ENCODE measurements around the gene LNX1. TPM values are rescaled to one million over a fixed set of nuclear protein-coding genes. Genes with fewer than 3 reads are reported as not detected.

Gene LNX1
- total and polyA plus RNA-seq, 2 of the 13 experiments (the other 11 are each of a cell fraction or from before 2014, with no cell fraction given) = 0.49 TPM

- no peaks in the 10 kb centered on the region for H3K9me3 ChIP-seq (ENCODE audit: low read length)
- H3K27ac ChIP-seq (ENCODE audit: extremely low read length, insufficient read depth, low read length) = no peak overlapping the region
- ChIA-PET POLR2A (no interaction called here), CTCF (ENCODE audit: low intra/inter-chr PET ratio, low total read pairs) (no interaction called here)
- TF ChIP-seq POGK (CRISPR knock-in tag; conservative IDR thresholded peaks at IDR 0.05) (no peak), ZBTB20 (CRISPR knock-in tag; IDR thresholded peaks at IDR 0.05; ENCODE audit: borderline replicate concordance, low read depth) (no peak), TBX3 (IDR thresholded peaks at IDR 0.05; ENCODE audit: borderline replicate concordance) (no peak), ARNT2 (CRISPR knock-in tag; IDR thresholded peaks at IDR 0.05; ENCODE audit: low read depth) (no peak), ELF4 (CRISPR knock-in tag; IDR thresholded peaks at IDR 0.05; ENCODE audit: borderline replicate concordance) (no peak), ZNF18 (CRISPR knock-in tag; IDR thresholded peaks at IDR 0.05; ENCODE audit: insufficient replicate concordance) (no peak), ZNF44 (CRISPR knock-in tag; IDR thresholded peaks at IDR 0.05) (no peak), ZNF704 (CRISPR knock-in tag; IDR thresholded peaks at IDR 0.05; ENCODE audit: borderline replicate concordance) (no peak), TBP (CRISPR knock-in tag; IDR thresholded peaks at IDR 0.05) (no peak), FOXK2 (IDR thresholded peaks at IDR 0.05) (no peak), JUND (CRISPR knock-in tag; IDR thresholded peaks at IDR 0.05) (no peak), ZNF773 (CRISPR knock-in tag; IDR thresholded peaks at IDR 0.05; ENCODE audit: borderline replicate concordance) (no peak), ZBTB37 (CRISPR knock-in tag; IDR thresholded peaks at IDR 0.05) (no peak), ZNF431 (CRISPR knock-in tag; IDR thresholded peaks at IDR 0.05; ENCODE audit: borderline replicate concordance, low read depth) (no peak)
- TF ChIP-seq, protein P1, sequence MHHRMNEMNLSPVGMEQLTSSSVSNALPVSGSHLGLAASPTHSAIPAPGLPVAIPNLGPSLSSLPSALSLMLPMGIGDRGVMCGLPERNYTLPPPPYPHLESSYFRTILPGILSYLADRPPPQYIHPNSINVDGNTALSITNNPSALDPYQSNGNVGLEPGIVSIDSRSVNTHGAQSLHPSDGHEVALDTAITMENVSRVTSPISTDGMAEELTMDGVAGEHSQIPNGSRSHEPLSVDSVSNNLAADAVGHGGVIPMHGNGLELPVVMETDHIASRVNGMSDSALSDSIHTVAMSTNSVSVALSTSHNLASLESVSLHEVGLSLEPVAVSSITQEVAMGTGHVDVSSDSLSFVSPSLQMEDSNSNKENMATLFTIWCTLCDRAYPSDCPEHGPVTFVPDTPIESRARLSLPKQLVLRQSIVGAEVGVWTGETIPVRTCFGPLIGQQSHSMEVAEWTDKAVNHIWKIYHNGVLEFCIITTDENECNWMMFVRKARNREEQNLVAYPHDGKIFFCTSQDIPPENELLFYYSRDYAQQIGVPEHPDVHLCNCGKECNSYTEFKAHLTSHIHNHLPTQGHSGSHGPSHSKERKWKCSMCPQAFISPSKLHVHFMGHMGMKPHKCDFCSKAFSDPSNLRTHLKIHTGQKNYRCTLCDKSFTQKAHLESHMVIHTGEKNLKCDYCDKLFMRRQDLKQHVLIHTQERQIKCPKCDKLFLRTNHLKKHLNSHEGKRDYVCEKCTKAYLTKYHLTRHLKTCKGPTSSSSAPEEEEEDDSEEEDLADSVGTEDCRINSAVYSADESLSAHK (CRISPR knock-in tag; IDR thresholded peaks at IDR 0.05; ENCODE audit: borderline replicate concordance) = no peak
- in situ Hi-C loops (cut with HindIII; ENCODE audit: extremely low pct_ligation_motif_present, low pct_unique_long_range_greater_than_20kb) = loop anchor here (25.0 kb wide), 1 partner anchor 748 kb away; the partner anchor contains the start of gene PDGFRA
- no peak for DNase-seq (ENCODE audit: low spot score)
- 0 out of 5 replicates have a peak, but pooled peaks cover 0 to 4% of the 10 kb centered on the region in 2 experiments for H3K27me3 ChIP-seq (ENCODE audit: control insufficient read depth in 1 of 2, insufficient read depth in 2 of 2, low read length in 2 of 2)
- no peaks in the 10 kb centered on the region for H3K79me2 ChIP-seq (ENCODE audit: insufficient read depth, low read length)
- H3K36me3 ChIP-seq (replicated peaks in 1 of 2; ENCODE audit: control insufficient read depth in 1 of 2, insufficient read depth in 2 of 2, low read length in 2 of 2) = no peaks in the 10 kb centered on the region
- no peaks in the 10 kb centered on the region for H3K4me1 ChIP-seq (ENCODE audit: insufficient read depth, low read length)
- BruUV-seq (replicated peaks) = no TSS peak
- no peaks in the 10 kb centered on the region for H4K20me1 ChIP-seq (ENCODE audit: insufficient read depth, low read length)
- intact Hi-C loops (cut with micrococcal nuclease; ENCODE audit: unreplicated experiment) = no loop called here
- H3K4me3 ChIP-seq (replicated peaks in 1 of 3; ENCODE audit: insufficient read depth in 1 of 3, low read depth in 2 of 3, low read length in 3 of 3) = no peak overlapping the region
- no peak overlapping the region for H3K4me2 ChIP-seq (ENCODE audit: low read depth, low read length)
- H2AFZ ChIP-seq (ENCODE audit: low read length) = no peak overlapping the region
- no peak overlapping the region for H3K9ac ChIP-seq (ENCODE audit: insufficient read depth, low read depth, low read length)
- no peak for ATAC-seq
- FAIRE-seq = no peak
Measured at GRCh38 chr4:53489279-53489889, 101.9 kb downstream of the LNX1 start.

All from HepG2 (cell line).